ENCODE data around the gene CLDN9. TPM values are rescaled to one million over a fixed set of nuclear protein-coding genes. Genes with fewer than 3 reads are reported as not detected.

The CLDN9 gene
- polyA plus RNA-seq, 1 donor from 2014 or later: not detected

- H3K4me3 ChIP-seq (ENCODE audit: low read length): no peak overlapping the region
- H2AFZ ChIP-seq (ENCODE audit: low read depth, low read length): no peak overlapping the region
- H3K27me3 ChIP-seq (ENCODE audit: insufficient read depth, low read depth, low read length): peaks cover 47% of the 10 kb centered on the region
- H3F3A ChIP-seq (ENCODE audit: insufficient read depth, low read length, poor library complexity, severe bottlenecking): no peaks in the 10 kb centered on the region
- H3K27ac ChIP-seq (ENCODE audit: low read length): no peak overlapping the region
- H3K9me2 ChIP-seq (ENCODE audit: insufficient read depth, low read length): no peaks in the 10 kb centered on the region
- no peak overlapping the region for H3K9ac ChIP-seq (ENCODE audit: low read length)
- no peaks in the 10 kb centered on the region for H3K36me3 ChIP-seq (ENCODE audit: insufficient read depth, low read length)
- TF ChIP-seq REST (IDR thresholded peaks at IDR 0.05; ENCODE audit: borderline replicate concordance) (no peak), MXI1 (conservative IDR thresholded peaks at IDR 0.05; ENCODE audit: poor library complexity, severe bottlenecking) (no peak), EP300 (conservative IDR thresholded peaks at IDR 0.05; ENCODE audit: poor library complexity, severe bottlenecking) (no peak), CTCF (IDR thresholded peaks at IDR 0.05; ENCODE audit: poor library complexity, severe bottlenecking) (no peak), EZH2 (IDR thresholded peaks at IDR 0.05; ENCODE audit: borderline replicate concordance, insufficient read depth, low read length, poor library complexity, severe bottlenecking) (no peak), RAD21 (conservative IDR thresholded peaks at IDR 0.05) (no peak), TAF1 (IDR thresholded peaks at IDR 0.05; ENCODE audit: low read depth) (no peak), POLR2AphosphoS5 (IDR thresholded peaks at IDR 0.05) (no peak)
- H3K4me2 ChIP-seq (ENCODE audit: low read length): no peak overlapping the region
- no peaks in the 10 kb centered on the region for H4K20me1 ChIP-seq (ENCODE audit: insufficient read depth)
- no peaks in the 10 kb centered on the region for H3K9me3 ChIP-seq (ENCODE audit: low read length)
- H3K79me2 ChIP-seq (replicated peaks; ENCODE audit: insufficient read depth, low read length): no peaks in the 10 kb centered on the region
Observed at GRCh38 chr16:3049921-3050481, 37.3 kb downstream of the CLDN9 start.

GRCh38 chr16:3050487-3050886 lies 37.8 kb downstream of the CLDN9 start:
- H3K27ac ChIP-seq (ENCODE audit: low read length): no peak overlapping the region
- no peak overlapping the region for H2AFZ ChIP-seq (ENCODE audit: low read depth, low read length)
- H3K9ac ChIP-seq (ENCODE audit: low read length): no peak overlapping the region
- no peaks in the 10 kb centered on the region for H3K79me2 ChIP-seq (replicated peaks; ENCODE audit: insufficient read depth, low read length)
- no peaks in the 10 kb centered on the region for H3K36me3 ChIP-seq (ENCODE audit: insufficient read depth, low read length)
- H3K4me3 ChIP-seq (ENCODE audit: low read length): no peak overlapping the region
- peaks cover 42% of the 10 kb centered on the region for H3K27me3 ChIP-seq (ENCODE audit: insufficient read depth, low read depth, low read length)
- TF ChIP-seq REST (IDR thresholded peaks at IDR 0.05; ENCODE audit: borderline replicate concordance): no peak
- no peak for TF ChIP-seq POLR2AphosphoS5 (IDR thresholded peaks at IDR 0.05)
- TF ChIP-seq EZH2 (IDR thresholded peaks at IDR 0.05; ENCODE audit: borderline replicate concordance, insufficient read depth, low read length, poor library complexity, severe bottlenecking): no peak
- TF ChIP-seq CTCF (IDR thresholded peaks at IDR 0.05; ENCODE audit: poor library complexity, severe bottlenecking): no peak
- no peak for TF ChIP-seq TAF1 (IDR thresholded peaks at IDR 0.05; ENCODE audit: low read depth)
- no peak for TF ChIP-seq EP300 (conservative IDR thresholded peaks at IDR 0.05; ENCODE audit: poor library complexity, severe bottlenecking)
- no peak for TF ChIP-seq RAD21 (conservative IDR thresholded peaks at IDR 0.05)
- no peak for TF ChIP-seq MXI1 (conservative IDR thresholded peaks at IDR 0.05; ENCODE audit: poor library complexity, severe bottlenecking)
- no peak for TF ChIP-seq SMC3 (conservative IDR thresholded peaks at IDR 0.05; ENCODE audit: poor library complexity)
- no peaks in the 10 kb centered on the region for H3K9me2 ChIP-seq (ENCODE audit: insufficient read depth, low read length)
- no peaks in the 10 kb centered on the region for H3F3A ChIP-seq (ENCODE audit: insufficient read depth, low read length, poor library complexity, severe bottlenecking)
- H3K9me3 ChIP-seq (ENCODE audit: low read length): no peaks in the 10 kb centered on the region
- H4K20me1 ChIP-seq (ENCODE audit: insufficient read depth): no peaks in the 10 kb centered on the region
- no peak overlapping the region for H3K4me2 ChIP-seq (ENCODE audit: low read length)

Measured in neural cell (in vitro differentiated cells).